Measurements from ENCODE around the gene ADAM15.

Gene ADAM15

DNA sequence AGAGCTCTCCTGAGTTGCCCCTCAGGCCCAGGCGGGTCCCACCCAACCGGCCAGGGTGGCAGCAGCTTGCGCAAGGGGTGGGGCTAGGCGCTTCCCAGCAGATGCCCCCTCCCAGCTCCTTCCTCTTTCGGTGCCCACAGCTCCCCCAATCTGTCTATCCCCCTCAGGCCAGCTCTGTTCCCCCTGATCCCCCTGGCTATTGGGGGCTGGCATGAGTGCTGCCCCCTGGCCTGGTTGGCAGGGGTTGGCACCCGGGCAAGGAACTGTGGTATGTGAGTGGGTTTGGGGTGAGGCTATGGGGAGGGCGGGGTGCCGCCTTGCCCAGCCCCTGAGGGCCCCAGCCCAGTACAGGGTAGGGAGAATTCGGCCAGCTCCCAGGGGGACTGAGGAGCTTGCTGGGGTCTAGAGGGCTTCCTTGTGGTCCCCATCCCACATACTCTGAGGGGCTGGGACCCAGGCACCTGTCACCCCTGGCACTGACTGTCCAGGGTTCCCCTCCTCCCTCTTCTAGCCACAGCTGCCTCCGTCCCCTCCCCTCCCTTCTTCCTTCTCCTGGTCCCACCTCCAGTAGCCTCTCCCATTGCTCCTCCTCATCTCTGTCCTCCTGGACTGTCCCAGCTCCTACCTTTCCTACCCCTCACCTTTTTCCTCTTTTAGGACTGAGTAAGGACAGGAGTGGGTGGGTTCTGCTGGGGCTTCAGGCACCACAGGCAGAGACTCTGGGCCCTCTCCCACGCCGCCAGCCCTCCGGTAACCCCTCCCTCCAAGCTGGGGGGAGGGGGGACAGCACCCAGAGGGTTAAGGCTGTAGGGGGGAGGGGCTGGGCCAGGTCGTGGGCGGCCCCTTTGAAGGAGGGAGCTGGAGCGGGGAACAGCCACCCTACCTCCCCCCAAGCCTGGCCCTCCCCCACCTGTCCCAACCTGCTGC, 42.8 kb upstream of the ADAM15 start:
- POLR2A ChIA-PET, result interaction anchor here (0.6 to 2.4 kb wide), 5 partner anchors 9 to 47 kb away, joined by 3 to 9 read pairs (median 3); partner anchors contain the start of gene FLAD1
- TF ChIP-seq L3MBTL2 (conservative IDR thresholded peaks at IDR 0.05) (no peak), NFRKB (IDR thresholded peaks at IDR 0.05) (no peak), LEF1 (IDR thresholded peaks at IDR 0.05; ENCODE audit: borderline replicate concordance) (no peak), FOXA1 (IDR thresholded peaks at IDR 0.05) (no peak), ELF4 (IDR thresholded peaks at IDR 0.05) (no peak), CTBP1 (IDR thresholded peaks at IDR 0.05; ENCODE audit: borderline replicate concordance) (no peak), FOXK2 (IDR thresholded peaks at IDR 0.05) (no peak), HDGF (IDR thresholded peaks at IDR 0.05; ENCODE audit: borderline replicate concordance) (no peak), SUZ12 (IDR thresholded peaks at IDR 0.05) (no peak), ARNT (IDR thresholded peaks at IDR 0.05) (no peak), ZNF384 (IDR thresholded peaks at IDR 0.05) (no peak), TARDBP (IDR thresholded peaks at IDR 0.05) (no peak), FOXM1 (IDR thresholded peaks at IDR 0.05; ENCODE audit: borderline replicate concordance) (no peak), SP1 (IDR thresholded peaks at IDR 0.05) (no peak), BHLHE40 (IDR thresholded peaks at IDR 0.05; ENCODE audit: borderline replicate concordance) (no peak)
- TF ChIP-seq, protein P1, sequence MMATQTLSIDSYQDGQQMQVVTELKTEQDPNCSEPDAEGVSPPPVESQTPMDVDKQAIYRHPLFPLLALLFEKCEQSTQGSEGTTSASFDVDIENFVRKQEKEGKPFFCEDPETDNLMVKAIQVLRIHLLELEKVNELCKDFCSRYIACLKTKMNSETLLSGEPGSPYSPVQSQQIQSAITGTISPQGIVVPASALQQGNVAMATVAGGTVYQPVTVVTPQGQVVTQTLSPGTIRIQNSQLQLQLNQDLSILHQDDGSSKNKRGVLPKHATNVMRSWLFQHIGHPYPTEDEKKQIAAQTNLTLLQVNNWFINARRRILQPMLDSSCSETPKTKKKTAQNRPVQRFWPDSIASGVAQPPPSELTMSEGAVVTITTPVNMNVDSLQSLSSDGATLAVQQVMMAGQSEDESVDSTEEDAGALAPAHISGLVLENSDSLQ (IDR thresholded peaks at IDR 0.05), result no peak
- CTCF ChIA-PET, result interaction anchor here (0.7 kb wide), 1 partner anchor 9 kb away, joined by 5 read pairs; no protein-coding TSS in a partner anchor
- no peak for DNase-seq (ENCODE audit: extremely low spot score)

DNA sequence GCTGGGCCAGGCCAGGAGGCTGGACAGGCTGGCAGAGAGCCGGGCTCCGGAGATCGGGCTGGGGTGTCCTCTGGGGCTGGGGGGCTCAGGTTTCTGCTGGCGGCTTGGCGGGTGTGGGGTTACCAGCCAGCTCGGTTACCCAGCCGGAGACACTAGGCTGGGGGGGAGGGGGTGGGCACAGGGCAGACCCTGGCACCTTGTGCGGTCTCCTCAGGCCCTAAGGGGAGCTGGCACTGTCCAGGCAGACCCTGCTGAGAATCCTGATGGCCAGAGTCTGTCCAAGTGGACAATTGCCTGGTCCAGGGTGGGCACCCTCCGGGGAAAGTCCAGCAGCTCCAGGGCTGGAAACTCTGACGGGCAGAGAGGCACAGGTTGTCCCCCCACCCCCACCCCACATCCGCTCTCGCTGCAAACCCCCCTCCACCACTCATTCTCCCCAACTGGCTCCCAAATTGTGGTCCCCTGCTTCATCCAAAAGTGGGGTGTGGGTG, 41.9 kb upstream of the ADAM15 start:
- no peak for DNase-seq (ENCODE audit: extremely low spot score)
- POLR2A ChIA-PET, result interaction anchor here (0.6 kb wide), 1 partner anchor 8 kb away, joined by 3 read pairs; no protein-coding TSS in a partner anchor
- no peak for TF ChIP-seq HDGF (IDR thresholded peaks at IDR 0.05; ENCODE audit: borderline replicate concordance)
- TF ChIP-seq BHLHE40 (IDR thresholded peaks at IDR 0.05; ENCODE audit: borderline replicate concordance), result no peak
- no peak for TF ChIP-seq SUZ12 (IDR thresholded peaks at IDR 0.05)
- TF ChIP-seq FOXK2 (IDR thresholded peaks at IDR 0.05), result no peak
- TF ChIP-seq NFRKB (IDR thresholded peaks at IDR 0.05), result no peak
- TF ChIP-seq CTBP1 (IDR thresholded peaks at IDR 0.05; ENCODE audit: borderline replicate concordance), result no peak
- no peak for TF ChIP-seq SP1 (IDR thresholded peaks at IDR 0.05)
- no peak for TF ChIP-seq FOXM1 (IDR thresholded peaks at IDR 0.05; ENCODE audit: borderline replicate concordance)
- no peak for TF ChIP-seq ELF4 (IDR thresholded peaks at IDR 0.05)
- TF ChIP-seq ZNF384 (IDR thresholded peaks at IDR 0.05), result no peak
- TF ChIP-seq L3MBTL2 (conservative IDR thresholded peaks at IDR 0.05), result no peak
- TF ChIP-seq FOXA1 (IDR thresholded peaks at IDR 0.05), result no peak
- no peak for TF ChIP-seq ARNT (IDR thresholded peaks at IDR 0.05)
- no peak for TF ChIP-seq TARDBP (IDR thresholded peaks at IDR 0.05)
- no peak for TF ChIP-seq LEF1 (IDR thresholded peaks at IDR 0.05; ENCODE audit: borderline replicate concordance)
- TF ChIP-seq, protein P1 (IDR thresholded peaks at IDR 0.05), result no peak
- CTCF ChIA-PET, result no interaction called here

DNA sequence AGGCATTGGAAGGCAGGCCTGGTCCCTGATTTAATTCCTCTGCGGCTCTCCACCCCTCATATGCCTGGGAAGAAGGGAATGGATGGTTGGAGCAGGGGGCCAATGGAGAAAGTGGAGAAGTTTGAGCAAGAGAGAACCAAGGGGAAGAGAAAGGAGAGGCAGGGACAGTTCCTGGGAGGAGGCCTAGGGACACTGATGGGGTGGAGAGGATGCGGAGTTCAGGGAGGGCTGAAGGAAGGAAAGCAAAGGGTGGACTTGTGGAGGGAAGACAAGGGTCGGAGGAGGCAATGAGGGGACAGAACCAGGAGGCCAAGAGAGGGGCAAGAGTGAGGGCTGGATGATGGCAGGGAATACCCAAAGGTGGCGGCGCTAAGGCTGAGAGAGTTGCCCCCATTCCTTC, 41.4 kb upstream of the ADAM15 start:
- POLR2A ChIA-PET, result no interaction called here
- TF ChIP-seq SUZ12 (IDR thresholded peaks at IDR 0.05), result no peak
- no peak for TF ChIP-seq BHLHE40 (IDR thresholded peaks at IDR 0.05; ENCODE audit: borderline replicate concordance)
- TF ChIP-seq ELF4 (IDR thresholded peaks at IDR 0.05), result no peak
- TF ChIP-seq ZNF384 (IDR thresholded peaks at IDR 0.05), result no peak
- TF ChIP-seq FOXA1 (IDR thresholded peaks at IDR 0.05), result no peak
- no peak for TF ChIP-seq LEF1 (IDR thresholded peaks at IDR 0.05; ENCODE audit: borderline replicate concordance)
- TF ChIP-seq HDGF (IDR thresholded peaks at IDR 0.05; ENCODE audit: borderline replicate concordance), result no peak
- TF ChIP-seq FOXK2 (IDR thresholded peaks at IDR 0.05), result no peak
- TF ChIP-seq, protein P1 (IDR thresholded peaks at IDR 0.05), result no peak
- CTCF ChIA-PET, result no interaction called here
- DNase-seq (ENCODE audit: extremely low spot score), result no peak

DNA sequence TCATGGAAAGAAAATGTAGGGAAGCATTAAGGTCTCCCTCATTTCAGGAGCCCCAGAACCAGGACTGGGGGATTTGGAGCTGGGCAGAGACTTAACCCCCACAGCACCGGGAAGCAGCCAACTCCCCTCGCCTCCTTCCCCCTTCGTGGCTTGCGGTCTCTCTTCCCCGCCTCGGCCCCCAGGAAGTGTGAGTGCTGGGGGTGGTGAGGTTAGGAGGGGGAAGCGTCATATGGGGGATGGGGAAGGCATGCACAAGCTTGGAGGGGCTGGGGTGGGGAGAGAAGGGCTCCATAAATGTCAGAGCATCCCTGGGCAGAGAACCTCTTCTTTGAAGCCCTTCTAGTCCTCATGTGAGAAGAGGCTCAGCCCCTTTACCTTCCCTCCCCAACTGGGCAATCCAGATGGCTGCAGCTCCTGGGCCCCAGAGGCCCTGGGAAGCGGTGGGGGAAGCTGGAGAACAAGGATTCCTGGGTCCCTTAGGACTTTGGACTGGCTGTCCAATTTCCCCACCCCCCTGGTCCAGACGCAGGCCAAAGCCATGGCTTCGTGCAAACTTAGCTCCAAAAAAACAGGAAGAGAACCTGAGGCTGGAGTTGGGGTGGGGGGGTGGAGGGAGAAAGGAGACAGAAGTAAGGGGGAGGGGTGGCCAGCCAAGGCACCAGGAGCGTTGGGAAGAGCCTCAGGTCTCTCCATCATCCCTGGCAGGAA, 40.8 kb upstream of the ADAM15 start:
- no peak for DNase-seq (ENCODE audit: extremely low spot score)
- ChIA-PET POLR2A (interaction anchor here (0.6 kb wide), 1 partner anchor 39 kb away, joined by 3 read pairs; no protein-coding TSS in a partner anchor), CTCF (no interaction called here)
- no peak for TF ChIP-seq SUZ12 (IDR thresholded peaks at IDR 0.05)

DNA sequence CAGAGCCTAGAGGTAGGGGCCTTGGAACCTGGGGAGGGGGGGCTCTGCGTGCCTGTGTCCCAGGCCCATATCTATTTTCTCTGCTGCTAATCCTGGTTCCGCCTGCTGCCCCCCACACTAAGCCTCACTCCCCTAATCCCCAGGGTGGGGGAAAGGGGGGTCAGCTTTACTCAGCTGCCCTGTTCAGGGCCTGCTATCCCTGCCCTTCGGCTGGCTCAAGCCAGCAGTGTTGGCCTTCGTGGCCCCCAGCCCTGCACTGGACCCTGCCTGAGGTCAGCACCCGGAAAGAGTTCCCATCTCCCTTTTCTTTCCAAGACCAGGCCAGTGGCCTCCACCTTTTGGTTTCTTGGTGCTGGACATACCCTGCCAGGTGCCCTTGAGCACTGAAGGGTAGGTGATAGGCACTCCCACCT, 40.1 kb upstream of the ADAM15 start:
- POLR2A ChIA-PET, result interaction anchor here (0.6 to 1.2 kb wide), 2 partner anchors 38 to 50 kb away, joined by 3 read pairs; partner anchors contain the start of gene PYGO2
- CTCF ChIA-PET, result no interaction called here
- no peak for DNase-seq (ENCODE audit: extremely low spot score)
- TF ChIP-seq SP1 (IDR thresholded peaks at IDR 0.05) (no peak), ARNT (IDR thresholded peaks at IDR 0.05) (no peak), FOXM1 (IDR thresholded peaks at IDR 0.05; ENCODE audit: borderline replicate concordance) (no peak), FOXK2 (IDR thresholded peaks at IDR 0.05) (no peak), NFRKB (IDR thresholded peaks at IDR 0.05) (no peak), L3MBTL2 (conservative IDR thresholded peaks at IDR 0.05) (no peak), HDGF (IDR thresholded peaks at IDR 0.05; ENCODE audit: borderline replicate concordance) (no peak), ZNF384 (IDR thresholded peaks at IDR 0.05) (no peak), CTBP1 (IDR thresholded peaks at IDR 0.05; ENCODE audit: borderline replicate concordance) (no peak), ELF4 (IDR thresholded peaks at IDR 0.05) (no peak)
- TF ChIP-seq, protein P1 (IDR thresholded peaks at IDR 0.05), result no peak

Measured in HEK293T (cell line).